ENCODE measurements around the gene FZD4.

GRCh38 chr11:86922225-86922624 lies 33.0 kb downstream of the FZD4 start:
- TF ChIP-seq CTCF (IDR thresholded peaks at IDR 0.05) (no peak), EZH2 (IDR thresholded peaks at IDR 0.05; ENCODE audit: borderline replicate concordance, insufficient read depth, low read depth, low read length, poor library complexity, severe bottlenecking) (no peak)

All from B cell (primary cell).